ENCODE results near the gene OR13G1.

DNA sequence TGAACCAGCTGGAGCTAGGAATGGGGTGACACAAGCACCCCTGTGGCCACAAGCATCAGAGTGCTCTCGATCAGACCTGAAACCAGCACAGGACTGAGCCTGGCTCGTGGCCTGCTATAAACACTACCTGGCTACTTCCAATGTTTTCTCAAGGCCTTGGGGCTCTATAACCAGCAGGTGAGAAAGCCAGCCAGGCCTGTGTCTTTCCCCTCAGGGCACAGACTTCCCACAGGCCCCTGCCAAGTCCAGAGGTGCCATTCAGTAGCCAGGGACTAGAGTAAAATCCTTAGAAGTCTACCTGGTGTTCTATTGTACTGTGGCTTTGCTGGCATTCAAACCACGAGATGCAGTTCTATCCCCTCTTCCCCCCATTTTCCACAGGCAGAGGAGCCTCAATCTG, 51.6 kb downstream of the OR13G1 start:
- TF ChIP-seq, protein P1, sequence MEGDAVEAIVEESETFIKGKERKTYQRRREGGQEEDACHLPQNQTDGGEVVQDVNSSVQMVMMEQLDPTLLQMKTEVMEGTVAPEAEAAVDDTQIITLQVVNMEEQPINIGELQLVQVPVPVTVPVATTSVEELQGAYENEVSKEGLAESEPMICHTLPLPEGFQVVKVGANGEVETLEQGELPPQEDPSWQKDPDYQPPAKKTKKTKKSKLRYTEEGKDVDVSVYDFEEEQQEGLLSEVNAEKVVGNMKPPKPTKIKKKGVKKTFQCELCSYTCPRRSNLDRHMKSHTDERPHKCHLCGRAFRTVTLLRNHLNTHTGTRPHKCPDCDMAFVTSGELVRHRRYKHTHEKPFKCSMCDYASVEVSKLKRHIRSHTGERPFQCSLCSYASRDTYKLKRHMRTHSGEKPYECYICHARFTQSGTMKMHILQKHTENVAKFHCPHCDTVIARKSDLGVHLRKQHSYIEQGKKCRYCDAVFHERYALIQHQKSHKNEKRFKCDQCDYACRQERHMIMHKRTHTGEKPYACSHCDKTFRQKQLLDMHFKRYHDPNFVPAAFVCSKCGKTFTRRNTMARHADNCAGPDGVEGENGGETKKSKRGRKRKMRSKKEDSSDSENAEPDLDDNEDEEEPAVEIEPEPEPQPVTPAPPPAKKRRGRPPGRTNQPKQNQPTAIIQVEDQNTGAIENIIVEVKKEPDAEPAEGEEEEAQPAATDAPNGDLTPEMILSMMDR (IDR thresholded peaks at IDR 0.05), result no peak
- TF ChIP-seq POLR2A (IDR thresholded peaks at IDR 0.05), result no peak
